ENCODE measurements around the gene ARL5C.
"Not testable (repeated sequence)": the region's sequence is repeated elsewhere in the genome, so short reads cannot be mapped to it uniquely, and the experiment has no call there.

The ARL5C gene

GRCh38 chr17:39141294-39141693, 24.7 kb downstream of the ARL5C start:
- no peak for DNase-seq (ENCODE audit: low spot score)

DNA sequence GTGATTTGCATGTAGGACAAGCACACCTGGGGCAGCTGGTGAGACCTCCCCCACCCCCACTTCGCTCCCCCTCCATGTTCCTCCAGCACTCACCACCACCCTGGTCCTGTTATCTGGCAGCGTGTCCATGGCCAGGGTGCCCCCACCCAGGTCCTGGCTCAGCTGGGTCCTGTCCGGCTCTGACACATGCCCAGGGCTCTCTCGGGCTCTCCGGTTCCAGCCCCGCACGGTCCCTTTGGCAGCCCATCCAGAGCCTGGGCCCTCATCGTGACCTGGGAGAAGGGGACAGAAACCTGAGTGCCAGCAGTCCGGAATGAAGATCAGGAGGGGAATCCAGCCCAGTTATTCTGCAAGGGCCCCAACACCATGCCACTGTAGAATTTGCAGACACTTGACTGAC, 26.4 kb downstream of the ARL5C start:
- DNase-seq (ENCODE audit: low spot score): no peak

DNA sequence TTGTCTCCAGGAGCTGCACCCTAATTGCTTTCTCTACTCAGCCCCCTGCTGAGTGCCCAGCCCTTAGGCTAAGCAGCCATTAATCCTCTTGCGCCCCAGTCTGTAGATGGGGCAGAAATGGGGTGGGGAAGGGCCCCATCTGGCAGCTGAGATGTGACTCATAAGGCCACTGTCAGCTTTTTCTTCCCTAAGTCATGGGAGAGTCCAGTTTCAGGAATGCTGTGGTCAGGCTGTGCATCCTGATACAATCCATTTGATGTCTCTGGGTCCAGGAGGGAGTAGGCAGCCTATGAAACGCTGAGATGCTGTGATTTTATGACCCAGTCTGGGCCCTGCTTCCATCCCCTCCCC, 26.8 kb downstream of the ARL5C start:
- no peak for DNase-seq (ENCODE audit: low spot score)

DNA sequence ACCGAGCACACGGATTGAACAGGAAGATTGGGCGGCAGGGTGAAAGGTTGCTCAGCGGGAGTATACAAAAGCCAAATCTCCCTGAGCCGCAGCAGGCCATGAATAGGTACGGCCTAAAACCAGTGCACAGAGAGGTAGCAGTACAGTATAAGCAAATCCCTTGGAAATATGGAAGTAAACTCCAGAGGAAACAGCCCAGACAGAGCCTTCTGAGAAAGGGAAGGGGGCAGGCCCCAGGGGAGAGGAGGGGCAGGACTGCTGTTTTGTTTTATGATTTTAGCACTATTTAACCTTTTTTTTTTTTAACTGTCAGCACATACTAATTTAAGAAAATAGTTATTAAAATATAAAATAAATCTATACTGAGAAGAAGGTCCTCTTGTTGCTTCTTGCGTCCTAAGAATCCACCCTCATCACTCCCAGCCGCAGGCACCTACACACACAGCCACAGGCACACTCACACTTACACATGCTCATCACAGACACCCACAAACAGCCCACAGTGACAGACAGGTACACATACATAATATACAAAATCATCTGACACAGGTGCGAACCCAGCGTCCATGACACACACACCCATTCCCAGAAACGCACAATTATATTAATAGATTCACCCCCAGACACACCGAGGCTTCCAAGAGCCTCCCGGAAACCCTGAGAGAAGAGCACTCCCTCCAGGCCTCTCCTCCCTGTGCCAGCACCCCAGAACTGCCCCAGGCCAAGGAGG, 27.4 kb downstream of the ARL5C start:
- DNase-seq (ENCODE audit: low spot score): no peak

GRCh38 chr17:39134878-39135277, 31.1 kb downstream of the ARL5C start:
- no peak for DNase-seq (ENCODE audit: low spot score)

GRCh38 chr17:39132192-39132610, 33.8 kb downstream of the ARL5C start:
- DNase-seq (ENCODE audit: low spot score): no peak

DNA sequence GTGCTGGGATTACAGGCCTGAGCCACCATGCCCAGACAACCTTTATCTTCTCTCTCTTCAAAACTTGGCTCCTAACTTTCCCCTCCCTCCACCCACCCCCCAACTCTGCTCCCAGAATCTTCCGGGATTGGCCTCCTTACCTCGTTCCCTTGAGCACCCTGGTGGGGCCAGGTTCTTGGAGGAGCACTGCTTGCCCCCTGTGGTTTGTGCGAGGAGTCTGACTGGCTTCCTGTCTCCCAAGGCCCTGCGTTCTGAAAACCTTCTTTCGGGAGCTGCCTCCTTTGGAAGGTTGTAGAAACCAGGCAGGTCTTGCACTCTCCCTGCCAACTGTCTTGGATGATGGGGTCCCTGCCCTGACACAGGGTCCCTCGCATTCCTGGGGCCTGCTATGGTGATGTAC, 34.3 kb downstream of the ARL5C start:
- DNase-seq (ENCODE audit: low spot score): no peak

DNA sequence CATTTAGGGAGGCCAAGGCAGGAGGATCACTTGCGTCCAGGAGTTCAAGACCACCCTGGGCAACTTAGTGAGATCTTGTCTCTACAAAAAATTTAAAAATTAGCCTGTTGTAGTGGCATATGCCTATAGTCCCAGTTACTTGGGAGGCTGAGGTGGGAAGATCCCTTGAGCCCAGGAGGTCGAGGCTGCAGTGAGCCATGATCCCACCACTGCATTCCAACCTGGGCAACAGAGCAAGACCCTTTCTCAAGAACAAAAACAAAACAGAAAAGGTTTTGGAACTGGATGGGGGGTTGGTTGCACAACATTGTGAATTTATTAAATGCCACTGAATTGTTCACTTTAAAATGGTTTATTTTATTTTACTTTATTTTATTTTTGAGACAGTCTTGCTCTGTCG, 35.8 kb downstream of the ARL5C start:
- no peak for DNase-seq (ENCODE audit: low spot score)

- DNase-seq (ENCODE audit: low spot score): not testable (repeated sequence)
Observed at GRCh38 chr17:39129544-39129943, 36.4 kb downstream of the ARL5C start.

DNA sequence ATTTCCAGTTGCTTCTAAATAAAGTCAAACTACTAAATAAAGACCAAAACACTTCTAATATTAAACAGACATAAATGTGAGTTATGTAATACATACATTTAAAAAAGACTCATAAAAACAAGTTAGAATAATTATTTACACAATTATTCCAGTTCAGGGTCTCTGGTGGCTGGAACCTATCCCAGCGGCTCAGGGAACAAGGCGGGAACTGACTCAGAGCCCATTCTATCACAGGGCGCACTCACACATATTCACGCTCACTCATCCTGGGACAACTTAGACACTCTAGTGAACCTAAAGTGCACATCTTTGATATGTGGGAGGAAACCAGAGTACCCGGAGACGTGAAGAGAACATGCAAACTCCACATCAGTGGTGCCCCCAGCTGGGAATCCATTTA, 39.5 kb downstream of the ARL5C start:
- no peak for DNase-seq (ENCODE audit: low spot score)

DNA sequence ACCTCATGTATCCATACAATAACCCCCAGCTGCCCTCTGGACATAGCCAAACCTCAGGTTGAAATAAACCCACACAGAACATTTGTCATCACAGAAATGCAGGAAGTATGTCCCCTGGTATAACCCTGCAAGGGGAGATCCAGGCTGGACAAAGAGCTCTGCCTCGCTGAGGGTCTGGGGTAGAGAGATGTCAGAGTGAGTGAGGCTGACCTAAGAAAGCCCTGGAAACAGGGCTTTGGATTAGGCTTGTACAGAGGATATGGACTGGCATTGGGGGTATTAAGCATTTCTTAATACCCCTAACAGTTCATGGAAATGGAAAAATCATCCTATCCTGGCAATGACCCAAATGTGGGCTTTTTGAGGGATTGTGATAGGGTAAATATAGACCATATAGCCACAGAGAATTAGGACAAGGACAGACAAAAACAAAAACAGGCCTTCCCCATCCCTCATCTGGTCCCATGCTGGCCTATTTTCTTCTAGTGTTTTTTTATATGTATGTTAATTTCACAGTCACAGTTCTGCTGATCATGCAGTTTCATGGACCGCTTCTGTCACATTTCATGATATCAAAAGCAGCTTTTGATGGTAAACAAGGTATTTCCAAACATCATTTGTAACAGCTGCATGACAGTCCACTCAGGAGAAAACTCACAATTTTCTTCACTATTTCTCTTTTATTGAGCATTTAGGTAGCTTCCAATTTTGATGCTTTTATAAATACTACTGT, 40.7 kb downstream of the ARL5C start:
- no peak for DNase-seq (ENCODE audit: low spot score)

DNA sequence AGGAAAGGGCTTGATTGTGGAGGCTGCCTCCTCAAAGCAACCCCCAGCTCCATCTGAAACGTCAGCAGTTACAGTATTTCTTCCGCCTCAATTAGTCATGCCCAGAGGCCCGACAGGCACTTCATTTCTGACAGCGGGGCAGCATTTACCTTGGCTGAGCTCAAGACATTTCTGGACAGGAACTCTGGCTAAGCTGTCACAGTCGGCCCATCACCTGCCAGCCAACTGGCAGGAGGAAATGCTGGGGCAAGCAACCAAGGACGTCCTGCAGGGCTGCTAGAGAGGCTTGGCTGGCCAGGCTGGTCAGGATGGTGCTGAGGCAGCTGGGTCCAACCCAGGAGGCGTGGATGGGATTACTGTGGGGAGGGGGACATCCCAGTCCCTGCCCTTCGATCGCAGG, 42.3 kb downstream of the ARL5C start:
- DNase-seq (ENCODE audit: low spot score): no peak

DNA sequence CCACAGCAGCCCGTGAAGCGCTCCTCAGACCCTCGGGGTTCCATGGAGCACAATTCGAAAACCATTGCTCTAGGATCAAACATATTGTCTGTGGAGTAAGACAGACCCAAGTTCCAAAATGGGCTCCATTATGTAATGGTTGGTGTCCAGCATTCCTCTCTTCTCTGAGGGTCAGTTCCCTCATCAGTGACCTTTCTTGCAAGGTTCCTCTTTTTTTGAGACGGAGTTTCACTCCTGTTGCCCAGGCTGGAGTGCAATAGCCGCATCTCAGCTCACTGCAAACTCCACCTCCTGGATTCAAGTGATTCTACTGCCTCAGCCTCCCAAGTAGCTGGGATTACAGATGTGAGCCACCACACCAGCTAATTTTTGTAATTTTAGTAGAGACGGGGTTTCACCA, 43.0 kb downstream of the ARL5C start:
- DNase-seq (ENCODE audit: low spot score): no peak

GRCh38 chr17:39121919-39122318, 44.0 kb downstream of the ARL5C start:
- not testable (repeated sequence) for DNase-seq (ENCODE audit: low spot score)

DNA sequence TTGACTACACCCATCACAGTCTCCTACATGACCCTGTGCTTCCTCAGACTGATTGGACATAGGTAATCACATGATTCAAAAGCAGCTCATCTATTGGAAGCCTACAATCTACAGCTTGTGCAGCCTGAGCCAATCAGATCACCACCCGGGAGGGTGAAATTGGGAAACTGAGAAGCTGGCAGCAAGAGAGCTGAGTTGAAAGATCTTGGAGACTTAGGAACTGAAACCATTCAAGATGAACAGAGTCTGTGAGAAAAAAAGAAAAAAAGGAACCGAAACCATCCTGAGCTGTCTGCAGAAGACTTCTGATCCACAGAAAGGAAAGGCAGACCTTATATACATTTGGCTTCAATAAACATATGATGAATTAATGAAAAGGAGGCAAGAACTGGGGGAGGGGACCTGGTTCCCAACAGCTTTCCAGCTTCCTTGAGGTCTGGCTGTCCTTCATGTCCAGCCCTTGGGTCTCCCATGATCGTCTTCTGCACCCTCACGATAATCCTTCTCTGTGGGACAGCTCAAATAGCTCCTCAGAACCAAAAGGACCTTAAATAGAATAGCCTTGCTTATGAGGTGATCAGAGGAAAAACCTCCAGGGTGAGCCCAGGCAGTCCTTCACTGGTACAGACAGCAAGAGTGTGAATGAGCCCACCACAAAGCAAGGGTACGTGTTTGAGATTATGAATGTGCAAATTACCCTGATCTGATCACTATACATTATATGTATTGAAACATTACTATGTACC, 47.1 kb downstream of the ARL5C start:
- peak; percentile 78 for DNase-seq (ENCODE audit: low spot score)

DNA sequence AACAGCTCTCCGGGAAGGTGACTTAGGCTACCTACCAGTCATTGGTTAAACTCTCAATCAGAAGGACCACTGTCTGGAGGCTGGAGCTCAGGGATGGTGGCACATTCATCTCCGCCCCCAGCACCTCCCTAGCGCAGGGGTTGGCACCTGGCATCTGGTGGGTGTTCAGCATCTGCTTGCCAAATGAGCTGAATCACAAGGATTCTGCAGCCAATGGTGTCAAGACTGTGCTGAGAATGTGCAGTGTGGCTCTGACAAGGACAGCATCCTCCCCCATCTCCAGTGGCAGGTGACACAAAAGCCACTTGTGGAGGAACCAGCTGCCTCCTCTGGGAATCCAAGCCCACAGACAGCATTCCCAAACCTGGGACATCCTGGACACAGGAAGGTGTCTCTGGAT, 49.7 kb downstream of the ARL5C start:
- no peak for DNase-seq (ENCODE audit: low spot score)

- DNase-seq (ENCODE audit: low spot score): no peak
Observed at GRCh38 chr17:39115135-39115534, 50.8 kb downstream of the ARL5C start.

- no peak for DNase-seq (ENCODE audit: low spot score)
Observed at GRCh38 chr17:39114723-39115122, 51.2 kb downstream of the ARL5C start.

- DNase-seq (ENCODE audit: low spot score): no peak
Observed at GRCh38 chr17:39113871-39114270, 52.1 kb downstream of the ARL5C start.

DNA sequence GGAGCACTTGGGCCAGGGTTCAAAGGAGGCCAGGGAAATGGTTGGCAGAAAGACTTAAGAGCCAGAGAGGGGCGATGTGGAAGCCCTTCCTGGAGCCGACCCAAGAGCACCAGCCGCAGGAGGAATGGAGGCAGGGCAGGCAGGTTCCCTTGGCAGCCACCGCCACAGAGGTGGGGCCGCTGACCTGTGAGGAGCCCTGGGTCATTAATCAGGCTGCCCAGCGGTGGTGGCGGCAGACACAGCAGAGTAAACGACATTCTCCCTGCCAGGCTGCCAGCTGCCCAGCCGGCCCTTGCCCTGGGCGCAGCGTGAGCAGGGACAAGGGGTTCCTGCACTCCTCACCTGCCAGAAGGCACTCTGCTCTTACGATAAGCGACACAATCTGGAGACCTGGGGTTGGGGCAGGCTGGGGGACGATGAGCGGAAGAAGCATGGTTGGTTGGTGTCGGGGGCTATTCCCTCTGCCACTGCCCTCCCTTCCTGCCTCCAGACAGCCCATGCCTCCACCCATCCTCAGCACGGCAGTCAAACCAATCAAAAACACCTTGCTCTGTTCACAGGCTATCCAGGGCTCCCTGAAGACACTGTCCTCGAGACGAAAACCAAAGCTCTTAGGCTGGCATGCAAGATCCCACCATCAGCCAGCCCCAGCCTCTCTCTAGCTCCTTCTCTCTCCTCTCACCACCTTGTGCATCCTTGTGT, 55.4 kb downstream of the ARL5C start:
- no peak for DNase-seq (ENCODE audit: low spot score)

DNA sequence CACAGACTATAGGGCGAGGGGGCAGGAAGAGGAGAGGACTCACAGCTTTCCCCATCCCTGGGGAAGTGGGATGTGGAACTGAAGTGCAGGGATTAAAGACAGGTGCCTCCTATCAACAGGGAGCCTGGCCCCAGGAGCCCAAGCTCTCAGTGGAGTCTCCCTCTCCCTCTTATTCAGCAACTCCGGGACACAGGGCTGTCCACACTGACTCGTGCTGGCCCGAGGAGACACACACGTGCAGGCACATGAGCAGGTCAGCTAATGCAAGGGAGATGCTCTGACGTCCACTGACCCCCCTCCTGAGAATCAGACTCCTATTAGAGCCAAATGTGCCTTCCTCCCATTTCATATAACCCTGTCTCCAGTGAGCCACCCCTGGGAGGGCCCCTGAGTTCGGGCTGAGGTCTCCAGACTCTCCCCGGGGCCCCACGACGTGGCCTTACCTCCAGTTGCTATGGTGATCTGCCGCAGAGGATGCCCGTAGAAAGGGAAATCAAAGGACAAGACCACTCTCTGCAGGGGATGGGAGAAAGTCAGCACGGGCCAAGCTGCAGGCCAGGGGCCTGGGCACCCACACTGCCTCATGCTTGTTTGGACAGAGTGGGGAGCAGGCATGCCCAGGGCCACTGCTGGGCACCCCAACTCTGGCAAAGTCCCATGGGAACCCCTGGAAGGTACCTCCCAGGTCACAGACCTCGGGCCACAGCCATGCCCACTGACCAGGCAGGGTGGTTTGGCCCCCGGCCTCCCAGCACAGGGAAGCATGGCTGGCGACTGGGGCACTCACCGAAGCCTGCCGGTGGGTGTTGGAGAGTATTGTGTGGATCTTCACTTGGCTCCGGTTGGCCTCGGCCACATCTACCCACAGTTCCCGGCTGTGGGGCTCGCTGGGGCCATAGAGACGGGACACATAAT, 57.2 kb downstream of the ARL5C start:
- DNase-seq (ENCODE audit: low spot score): no peak
